ENCODE data around the gene PIK3AP1.
"Not testable (repeated sequence)": the region's sequence is repeated elsewhere in the genome, so short reads cannot be mapped to it uniquely, and the experiment has no call there.

Gene PIK3AP1

DNA sequence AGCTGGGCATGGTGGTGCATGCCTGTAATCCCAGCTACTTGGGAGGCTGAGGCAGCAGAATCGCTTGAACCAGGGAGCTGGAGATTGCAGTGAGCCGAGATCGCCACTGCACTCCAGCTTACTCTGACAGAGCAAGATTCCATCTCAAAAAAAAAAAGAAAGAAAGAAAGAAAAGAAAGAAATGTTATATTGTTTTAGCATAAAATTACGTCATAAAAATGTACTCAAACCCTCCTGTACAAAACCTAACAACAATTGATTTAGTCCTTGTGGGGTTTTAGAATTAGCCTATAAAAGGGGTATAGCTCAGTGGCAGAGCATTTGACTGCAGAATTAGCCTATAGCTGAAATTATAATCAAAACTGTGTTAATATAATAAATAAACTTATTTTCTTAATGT is 27.9 kb downstream of the PIK3AP1 start:
- Histone ChIP-seq H3K9ac (ENCODE audit: low read depth, low read length) (no peak overlapping the region), H3K36me3 (ENCODE audit: control insufficient read depth, insufficient read depth, low read length) (no peaks in the 10 kb centered on the region), H3K9me3 (ENCODE audit: control insufficient read depth, insufficient read depth, low read length) (no peaks in the 10 kb centered on the region), H3K4me1 (ENCODE audit: control insufficient read depth, insufficient read depth, low read length) (no peaks in the 10 kb centered on the region), H3K4me3 (ENCODE audit: low read depth, low read length) (no peak overlapping the region), H3K27me3 (ENCODE audit: control insufficient read depth, insufficient read depth, low read length) (no peaks in the 10 kb centered on the region)

DNA sequence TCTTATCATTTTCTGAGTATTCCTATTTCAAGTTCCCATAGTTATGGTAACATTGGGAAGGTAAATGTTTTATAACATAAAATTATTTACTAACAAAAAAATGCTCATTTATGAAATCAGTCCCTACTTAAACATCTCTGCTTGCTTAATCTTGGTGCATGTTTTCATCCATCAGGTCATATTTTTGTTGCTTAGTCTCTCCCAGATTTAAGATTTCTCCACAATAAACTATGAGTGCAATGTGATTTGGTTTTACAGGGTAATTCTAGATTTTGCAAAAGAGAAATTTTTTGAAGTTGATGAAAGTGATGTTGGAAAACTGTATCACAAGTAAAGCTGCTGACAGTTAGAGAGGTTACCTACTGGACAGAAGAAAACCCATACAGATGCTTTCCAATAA is 28.6 kb downstream of the PIK3AP1 start:
- no peak overlapping the region for H3K4me3 ChIP-seq (ENCODE audit: low read depth, low read length)
- H3K36me3 ChIP-seq (ENCODE audit: control insufficient read depth, insufficient read depth, low read length): no peaks in the 10 kb centered on the region
- H3K9ac ChIP-seq (ENCODE audit: low read depth, low read length): no peak overlapping the region
- H3K4me1 ChIP-seq (ENCODE audit: control insufficient read depth, insufficient read depth, low read length): no peaks in the 10 kb centered on the region
- no peaks in the 10 kb centered on the region for H3K9me3 ChIP-seq (ENCODE audit: control insufficient read depth, insufficient read depth, low read length)
- no peaks in the 10 kb centered on the region for H3K27me3 ChIP-seq (ENCODE audit: control insufficient read depth, insufficient read depth, low read length)

DNA sequence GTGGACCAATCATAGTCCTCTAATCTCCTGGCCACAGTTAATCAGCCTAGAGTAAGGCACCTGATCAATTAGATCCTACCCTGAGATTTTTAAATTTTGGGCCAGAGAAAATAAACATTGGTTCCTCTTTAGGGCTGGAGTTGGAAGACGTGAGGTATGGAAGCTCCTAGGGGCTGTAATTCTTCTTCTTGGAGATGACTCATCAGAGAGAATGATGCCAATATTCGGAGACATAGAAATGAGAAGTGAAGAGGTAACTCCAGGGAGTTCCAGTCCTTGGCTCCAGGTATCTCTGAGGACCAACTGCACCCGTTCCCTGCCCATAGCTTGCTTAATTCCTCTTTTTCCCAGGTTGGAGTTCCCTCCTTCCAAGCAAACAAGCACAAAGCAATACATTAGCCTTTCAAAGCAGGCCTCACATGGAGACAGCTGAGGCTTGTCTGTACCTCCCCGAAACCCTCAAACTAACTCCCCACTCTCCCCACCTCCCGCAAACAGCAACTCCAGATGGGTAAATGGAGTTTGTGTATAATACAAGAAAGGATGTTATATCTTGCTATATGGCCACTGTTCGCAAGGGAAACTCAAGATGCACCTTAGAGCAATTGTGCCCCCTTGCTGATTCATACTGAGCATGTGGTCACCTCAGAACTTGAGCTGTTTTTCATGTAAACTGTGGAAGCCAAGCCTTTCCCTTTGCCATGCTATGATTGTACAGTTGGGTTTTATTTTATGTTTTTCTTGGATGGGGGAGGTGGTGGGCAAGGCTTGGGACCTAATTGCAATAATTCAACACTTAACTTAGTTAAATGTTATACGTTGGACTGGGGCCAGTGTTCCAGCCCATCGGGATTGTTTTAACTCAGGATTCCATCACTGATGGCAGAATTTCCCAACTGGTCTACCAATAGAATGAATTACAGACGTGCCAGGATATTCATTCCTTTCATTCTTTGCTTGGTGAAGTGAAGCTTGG is 29.3 kb downstream of the PIK3AP1 start:
- Histone ChIP-seq H3K4me1 (ENCODE audit: control insufficient read depth, insufficient read depth, low read length) (no peaks in the 10 kb centered on the region), H3K27me3 (ENCODE audit: control insufficient read depth, insufficient read depth, low read length) (no peaks in the 10 kb centered on the region), H3K9me3 (ENCODE audit: control insufficient read depth, insufficient read depth, low read length) (no peaks in the 10 kb centered on the region), H3K4me3 (ENCODE audit: low read depth, low read length) (no peak overlapping the region), H3K9ac (ENCODE audit: low read depth, low read length) (no peak overlapping the region), H3K36me3 (ENCODE audit: control insufficient read depth, insufficient read depth, low read length) (no peaks in the 10 kb centered on the region)

DNA sequence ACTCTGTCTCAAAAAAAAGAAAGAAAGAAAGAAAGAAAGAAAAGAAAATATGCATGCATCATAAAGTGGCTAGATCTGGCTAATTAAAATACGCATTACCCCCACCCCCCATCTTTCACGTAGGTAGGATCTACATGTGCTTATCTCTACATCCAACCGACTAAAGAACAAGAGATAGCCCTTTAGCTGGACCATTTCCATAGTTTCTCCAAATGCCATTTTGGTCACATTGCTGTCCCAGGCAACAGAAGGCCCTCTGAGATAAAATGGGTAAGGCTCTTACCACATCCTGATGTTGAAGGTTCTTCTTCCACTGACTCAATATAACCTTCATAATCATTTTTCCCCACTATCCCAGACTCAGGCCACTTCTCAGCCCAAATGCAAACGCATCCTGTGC is 31.5 kb downstream of the PIK3AP1 start:
- Histone ChIP-seq H3K4me1 (ENCODE audit: control insufficient read depth, insufficient read depth, low read length) (no peaks in the 10 kb centered on the region), H3K9ac (ENCODE audit: low read depth, low read length) (no peak overlapping the region), H3K27me3 (ENCODE audit: control insufficient read depth, insufficient read depth, low read length) (no peaks in the 10 kb centered on the region), H3K4me3 (ENCODE audit: low read depth, low read length) (no peak overlapping the region), H3K36me3 (ENCODE audit: control insufficient read depth, insufficient read depth, low read length) (no peaks in the 10 kb centered on the region), H3K9me3 (ENCODE audit: control insufficient read depth, insufficient read depth, low read length) (no peaks in the 10 kb centered on the region)

DNA sequence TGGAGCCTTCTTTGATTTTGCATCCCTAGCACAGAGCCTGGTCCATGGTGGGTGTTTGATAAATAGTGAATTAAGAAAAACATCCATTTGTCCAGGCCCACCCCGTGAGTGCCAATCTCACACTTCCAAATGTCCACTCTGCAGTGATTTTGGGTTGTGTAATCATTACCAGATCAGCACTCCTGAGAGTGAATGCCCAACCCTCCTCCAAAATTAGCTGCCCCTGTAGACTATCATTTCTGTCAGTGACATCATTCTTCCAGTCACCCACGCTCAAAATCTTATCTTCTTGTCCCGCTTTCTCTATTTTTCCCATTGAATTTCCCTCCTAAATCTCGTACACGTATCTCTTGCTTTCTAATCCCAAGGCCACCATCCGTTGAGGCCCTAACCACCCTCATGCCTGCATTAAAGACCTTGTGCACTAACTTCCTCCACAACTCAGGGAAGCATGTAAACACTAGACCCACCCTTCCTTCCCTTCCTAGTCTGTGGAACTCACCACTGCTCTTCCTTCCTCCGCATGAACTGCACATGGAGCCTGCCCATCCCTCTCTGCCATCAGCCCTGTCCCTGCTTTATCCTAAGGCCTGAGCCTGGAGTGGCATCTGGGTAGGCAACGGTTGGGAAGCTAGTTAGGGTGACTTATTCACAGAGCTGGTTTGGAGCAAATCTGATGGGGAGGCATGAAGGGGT is 32.8 kb downstream of the PIK3AP1 start:
- Histone ChIP-seq H3K27me3 (ENCODE audit: control insufficient read depth, insufficient read depth, low read length) (no peaks in the 10 kb centered on the region), H3K9me3 (ENCODE audit: control insufficient read depth, insufficient read depth, low read length) (no peaks in the 10 kb centered on the region), H3K9ac (ENCODE audit: low read depth, low read length) (no peak overlapping the region), H3K4me3 (ENCODE audit: low read depth, low read length) (no peak overlapping the region), H3K4me1 (ENCODE audit: control insufficient read depth, insufficient read depth, low read length) (no peaks in the 10 kb centered on the region), H3K36me3 (ENCODE audit: control insufficient read depth, insufficient read depth, low read length) (no peaks in the 10 kb centered on the region)

DNA sequence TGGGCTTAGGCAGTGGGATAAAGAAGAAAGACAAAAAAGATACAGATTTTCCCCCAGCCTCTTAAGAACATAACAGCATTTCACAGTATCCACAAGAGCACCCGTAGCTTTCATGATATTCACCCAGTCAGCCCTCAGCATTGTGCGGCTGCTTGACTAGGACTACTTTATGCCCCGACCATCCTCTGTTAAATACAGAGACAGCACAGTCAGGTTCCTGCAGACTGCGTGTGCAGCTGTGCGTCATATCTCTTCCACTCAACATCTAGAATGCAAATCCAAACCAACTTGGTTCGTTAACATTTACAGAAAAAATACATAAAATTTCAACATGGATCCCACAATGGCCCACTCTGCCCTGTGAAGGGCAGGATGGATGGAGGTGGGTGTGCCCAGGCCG is 33.8 kb downstream of the PIK3AP1 start:
- Histone ChIP-seq H3K9ac (ENCODE audit: low read depth, low read length) (no peak overlapping the region), H3K27me3 (ENCODE audit: control insufficient read depth, insufficient read depth, low read length) (no peaks in the 10 kb centered on the region), H3K4me3 (ENCODE audit: low read depth, low read length) (no peak overlapping the region), H3K4me1 (ENCODE audit: control insufficient read depth, insufficient read depth, low read length) (no peaks in the 10 kb centered on the region), H3K9me3 (ENCODE audit: control insufficient read depth, insufficient read depth, low read length) (no peaks in the 10 kb centered on the region), H3K36me3 (ENCODE audit: control insufficient read depth, insufficient read depth, low read length) (no peaks in the 10 kb centered on the region)

DNA sequence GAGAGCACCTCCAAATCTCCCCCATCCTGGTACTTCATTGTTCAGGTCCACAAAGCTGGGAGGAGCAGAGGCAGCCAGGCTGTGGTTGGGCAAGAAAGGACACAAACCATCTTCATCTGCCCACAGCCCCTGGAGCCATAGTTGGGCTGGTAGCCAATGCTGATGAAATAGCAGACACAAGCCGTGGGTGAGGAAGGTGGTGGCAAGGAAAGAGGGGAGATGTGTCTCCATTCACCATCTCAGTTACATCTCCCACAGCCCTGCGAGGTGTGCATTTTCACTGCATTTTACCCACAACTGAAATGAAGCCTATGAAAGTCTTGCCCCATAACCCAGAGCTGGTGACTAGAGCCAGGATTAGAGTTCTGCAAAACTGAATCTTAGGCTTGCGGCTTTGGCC is 35.0 kb downstream of the PIK3AP1 start:
- no peaks in the 10 kb centered on the region for H3K9me3 ChIP-seq (ENCODE audit: control insufficient read depth, insufficient read depth, low read length)
- no peaks in the 10 kb centered on the region for H3K27me3 ChIP-seq (ENCODE audit: control insufficient read depth, insufficient read depth, low read length)
- H3K4me1 ChIP-seq (ENCODE audit: control insufficient read depth, insufficient read depth, low read length): no peaks in the 10 kb centered on the region
- H3K4me3 ChIP-seq (ENCODE audit: low read depth, low read length): no peak overlapping the region
- H3K36me3 ChIP-seq (ENCODE audit: control insufficient read depth, insufficient read depth, low read length): no peaks in the 10 kb centered on the region
- H3K9ac ChIP-seq (ENCODE audit: low read depth, low read length): no peak overlapping the region

DNA sequence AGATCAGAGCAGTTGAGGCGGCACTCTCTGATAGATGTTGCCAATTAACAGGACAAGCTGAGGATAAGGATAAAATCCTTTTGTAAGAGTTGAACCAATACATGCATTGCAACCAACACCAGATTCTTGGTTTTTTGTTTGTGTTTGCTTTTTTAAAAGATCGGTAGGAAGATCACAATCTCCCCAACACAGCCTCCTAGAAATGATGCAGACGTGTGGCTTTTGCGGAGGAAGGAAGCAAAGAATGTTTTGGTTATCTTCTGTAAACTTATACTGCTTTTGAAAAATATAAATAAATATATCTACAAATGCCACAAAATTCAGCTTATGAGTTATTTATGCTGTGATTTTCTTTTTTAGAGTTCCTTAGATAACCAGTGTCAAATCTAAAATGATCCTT is 35.5 kb downstream of the PIK3AP1 start:
- Histone ChIP-seq H3K36me3 (ENCODE audit: control insufficient read depth, insufficient read depth, low read length) (no peaks in the 10 kb centered on the region), H3K4me1 (ENCODE audit: control insufficient read depth, insufficient read depth, low read length) (no peaks in the 10 kb centered on the region)

DNA sequence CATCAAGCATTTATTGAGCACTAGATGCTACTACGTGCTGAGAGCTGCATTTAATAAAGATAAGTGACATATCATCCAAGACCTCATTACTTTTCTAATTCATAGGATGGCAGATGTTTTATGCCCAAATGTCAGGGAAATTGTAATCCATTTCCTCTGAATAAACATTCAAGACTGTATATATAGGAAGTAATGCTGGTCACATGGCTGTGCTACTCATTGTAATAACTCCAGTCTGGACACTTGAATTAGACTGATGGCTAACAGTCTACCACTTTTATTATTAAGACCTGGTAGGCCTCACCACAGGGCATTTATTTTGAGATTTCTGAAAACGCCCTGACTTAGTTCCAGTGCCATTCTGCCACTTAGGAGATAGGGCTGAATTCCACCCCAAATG is 36.6 kb downstream of the PIK3AP1 start:
- no peaks in the 10 kb centered on the region for H3K36me3 ChIP-seq (ENCODE audit: control insufficient read depth, insufficient read depth, low read length)

More for the DNA sequence above, 35.5 kb downstream of the PIK3AP1 start:
- Histone ChIP-seq H3K4me3 (ENCODE audit: low read depth, low read length) (no peak overlapping the region), H3K27me3 (ENCODE audit: control insufficient read depth, insufficient read depth, low read length) (no peaks in the 10 kb centered on the region), H3K9ac (ENCODE audit: low read depth, low read length) (no peak overlapping the region), H3K9me3 (ENCODE audit: control insufficient read depth, insufficient read depth, low read length) (no peaks in the 10 kb centered on the region)

DNA sequence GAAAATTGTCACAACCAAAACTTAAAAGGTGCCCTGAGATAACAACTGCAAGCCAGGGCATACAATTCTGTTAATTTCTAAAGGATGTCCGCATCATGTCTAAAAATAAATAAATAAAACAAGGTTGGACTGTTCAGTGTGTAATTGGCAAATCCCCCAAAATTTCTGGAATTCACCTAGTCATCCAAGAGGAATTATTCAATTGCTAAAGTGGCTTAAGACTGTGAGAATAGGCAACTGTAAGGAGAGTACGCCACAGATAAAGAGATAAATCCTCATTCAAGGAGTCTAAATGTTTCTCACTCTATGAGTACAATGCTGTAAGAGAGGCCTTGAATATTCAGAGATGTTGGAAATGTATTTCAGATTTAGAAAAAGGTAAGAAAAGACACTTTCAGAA is 37.2 kb downstream of the PIK3AP1 start:
- Histone ChIP-seq H3K27me3 (ENCODE audit: control insufficient read depth, insufficient read depth, low read length) (no peaks in the 10 kb centered on the region), H3K4me1 (ENCODE audit: control insufficient read depth, insufficient read depth, low read length) (no peaks in the 10 kb centered on the region), H3K4me3 (ENCODE audit: low read depth, low read length) (no peak overlapping the region), H3K9me3 (ENCODE audit: control insufficient read depth, insufficient read depth, low read length) (no peaks in the 10 kb centered on the region), H3K36me3 (ENCODE audit: control insufficient read depth, insufficient read depth, low read length) (no peaks in the 10 kb centered on the region), H3K9ac (ENCODE audit: low read depth, low read length) (no peak overlapping the region)

More for the DNA sequence above, 36.6 kb downstream of the PIK3AP1 start:
- no peaks in the 10 kb centered on the region for H3K27me3 ChIP-seq (ENCODE audit: control insufficient read depth, insufficient read depth, low read length)
- H3K4me1 ChIP-seq (ENCODE audit: control insufficient read depth, insufficient read depth, low read length): no peaks in the 10 kb centered on the region
- no peak overlapping the region for H3K9ac ChIP-seq (ENCODE audit: low read depth, low read length)
- no peak overlapping the region for H3K4me3 ChIP-seq (ENCODE audit: low read depth, low read length)
- no peaks in the 10 kb centered on the region for H3K9me3 ChIP-seq (ENCODE audit: control insufficient read depth, insufficient read depth, low read length)

DNA sequence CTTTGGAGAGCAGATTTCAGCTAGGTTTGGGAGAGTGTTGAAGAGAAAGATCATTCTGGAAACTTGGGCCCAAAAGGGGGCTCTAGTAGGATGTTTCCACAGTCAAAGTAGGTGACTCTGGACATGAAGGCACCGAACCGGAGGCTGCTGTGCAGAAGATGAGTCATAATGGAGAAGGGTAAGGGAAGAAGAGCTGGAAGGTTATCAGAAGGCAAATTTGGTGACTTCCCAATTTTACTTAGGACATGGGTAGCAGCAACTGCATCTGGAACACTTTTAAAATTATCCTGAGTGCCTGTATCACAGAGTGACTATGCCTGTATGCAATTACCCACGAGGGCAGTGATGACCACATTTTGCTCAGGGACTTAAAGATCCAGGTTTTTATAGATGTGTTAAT is 38.8 kb downstream of the PIK3AP1 start:
- Histone ChIP-seq H3K4me1 (ENCODE audit: control insufficient read depth, insufficient read depth, low read length) (no peaks in the 10 kb centered on the region), H3K9me3 (ENCODE audit: control insufficient read depth, insufficient read depth, low read length) (no peaks in the 10 kb centered on the region), H3K4me3 (ENCODE audit: low read depth, low read length) (no peak overlapping the region)

DNA sequence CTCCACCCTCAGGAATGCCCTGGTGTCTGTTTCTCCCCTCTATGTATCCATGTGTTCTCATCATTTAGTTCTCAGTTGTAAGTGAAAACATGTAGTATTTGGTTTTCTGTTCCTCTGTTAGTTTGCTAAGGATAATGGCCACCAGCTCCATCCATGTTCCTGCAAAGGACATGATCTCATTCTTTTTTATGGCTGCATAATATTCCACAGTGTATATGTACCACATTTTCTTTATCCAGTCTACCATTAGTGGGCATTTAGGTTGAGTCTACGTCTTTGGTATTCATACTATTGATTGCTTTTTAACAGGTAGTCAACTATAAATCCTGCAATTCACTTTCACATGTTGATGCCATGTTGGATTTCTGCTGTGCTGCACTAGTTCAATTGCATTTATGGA is 39.9 kb downstream of the PIK3AP1 start:
- not testable (repeated sequence) for H3K36me3 ChIP-seq (ENCODE audit: control insufficient read depth, insufficient read depth, low read length); H3K9me3 ChIP-seq (ENCODE audit: control insufficient read depth, insufficient read depth, low read length); H3K27me3 ChIP-seq (ENCODE audit: control insufficient read depth, insufficient read depth, low read length); H3K9ac ChIP-seq (ENCODE audit: low read depth, low read length); H3K4me1 ChIP-seq (ENCODE audit: control insufficient read depth, insufficient read depth, low read length); H3K4me3 ChIP-seq (ENCODE audit: low read depth, low read length)

More for the DNA sequence above, 38.8 kb downstream of the PIK3AP1 start:
- no peaks in the 10 kb centered on the region for H3K36me3 ChIP-seq (ENCODE audit: control insufficient read depth, insufficient read depth, low read length)
- no peak overlapping the region for H3K9ac ChIP-seq (ENCODE audit: low read depth, low read length)
- H3K27me3 ChIP-seq (ENCODE audit: control insufficient read depth, insufficient read depth, low read length): no peaks in the 10 kb centered on the region
